Progenitor cell of endocrine pancreas (in vitro differentiated cells): ENCODE measurements around the gene TADA2A. TPM values are rescaled to one million over a fixed set of nuclear protein-coding genes. Genes with fewer than 3 reads are reported as not detected.

Source experiments
- DNase-seq: peaks from one replicate; pipeline ENCODE4 v3.0.0; 2021; ENCODE audit warnings: low spot score; ENCODE audit not compliant: unreplicated experiment
- H3K27ac Mint-ChIP-seq: 2 replicates; pipeline ENCODE4 v1.8.0; 2021; ENCODE audit warnings: mild to moderate bottlenecking, moderate library complexity, mixed read lengths
- H3K27me3 Mint-ChIP-seq: 2 replicates; pipeline ENCODE4 v1.8.0; 2021; ENCODE audit warnings: mixed read lengths
- H3K36me3 Mint-ChIP-seq: 2 replicates; pipeline ENCODE4 v1.8.0; 2022; ENCODE audit warnings: mixed read lengths; ENCODE audit not compliant: insufficient read depth
- H3K4me1 Mint-ChIP-seq: 2 replicates; pipeline ENCODE4 v1.8.0; 2021; ENCODE audit warnings: low read depth, mixed read lengths
- H3K4me3 Mint-ChIP-seq: 2 replicates; pipeline ENCODE4 v1.8.0; 2021; ENCODE audit warnings: low read depth, mild to moderate bottlenecking, moderate library complexity, mixed read lengths
- H3K9me3 Mint-ChIP-seq: 2 replicates; pipeline ENCODE4 v1.8.0; 2021; ENCODE audit warnings: low read depth, mixed read lengths
- CTCF ChIP-seq: fragments of 200-600 bp; sonication (generic); IDR thresholded peaks from one replicate; pipeline ENCODE4 v1.5.0; 2021; ENCODE audit warnings: antibody characterized with exemption, mild to moderate bottlenecking; ENCODE audit not compliant: unreplicated experiment
- total RNA-seq: library from RNA; stranded (reverse); gene quantifications from 2 replicates; pipeline ENCODE4 v1.2.1, GENCODE V29; 2021

The TADA2A gene
- total RNA-seq, 1 donor from 2014 or later: 31.5 TPM

- DNase-seq: no peak
- H3K4me3 Mint-ChIP-seq: no peak overlapping the region
- no peak overlapping the region for H3K27ac Mint-ChIP-seq
- no peaks in the 10 kb centered on the region for H3K9me3 Mint-ChIP-seq
- H3K36me3 Mint-ChIP-seq: peaks cover 13% of the 10 kb centered on the region
- no peaks in the 10 kb centered on the region for H3K27me3 Mint-ChIP-seq
- TF ChIP-seq CTCF: no peak
- peaks cover 9% of the 10 kb centered on the region for H3K4me1 Mint-ChIP-seq
Observed at GRCh38 chr17:37481001-37481665, 74.4 kb downstream of the TADA2A start.

DNA sequence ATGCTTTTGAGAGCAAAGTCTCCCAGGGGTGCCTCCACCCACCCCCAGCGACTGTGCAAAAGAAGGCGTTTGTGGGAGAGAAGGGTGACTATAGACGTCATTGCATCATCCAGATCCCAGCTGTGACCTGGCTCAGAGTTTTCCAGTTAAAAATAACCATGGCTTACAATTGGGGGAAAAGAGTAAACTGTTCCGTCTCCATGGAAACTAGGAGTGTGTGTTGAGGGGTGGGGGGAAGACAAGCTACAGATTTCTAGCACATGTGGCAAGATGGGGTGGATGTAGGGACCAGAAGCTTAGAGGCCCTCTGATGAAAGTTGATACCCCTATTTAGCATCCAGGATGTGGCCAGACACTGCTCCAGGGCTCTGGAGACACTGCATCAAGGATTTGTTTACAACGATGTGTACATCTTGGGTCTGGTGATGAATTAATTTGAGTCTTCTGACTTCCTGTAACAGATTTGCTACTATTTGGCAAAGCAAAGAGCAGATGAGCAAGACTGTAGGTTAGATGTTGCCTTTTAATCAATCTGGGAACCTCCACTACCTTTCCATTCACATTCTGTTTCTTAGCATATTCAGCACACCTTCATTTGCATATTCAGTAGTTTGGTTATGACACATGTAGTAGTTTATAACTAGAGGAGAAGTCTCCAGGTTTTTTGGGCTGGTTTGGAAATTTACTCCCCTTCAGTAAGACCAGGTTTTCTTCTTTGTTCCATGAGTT lies 76.8 kb downstream of the TADA2A start:
- H3K36me3 Mint-ChIP-seq: peaks cover 7% of the 10 kb centered on the region
- H3K4me1 Mint-ChIP-seq: peaks cover 14% of the 10 kb centered on the region
- H3K27ac Mint-ChIP-seq: no peak overlapping the region
- no peaks in the 10 kb centered on the region for H3K9me3 Mint-ChIP-seq
- peaks cover 3% of the 10 kb centered on the region for H3K27me3 Mint-ChIP-seq
- TF ChIP-seq CTCF: no peak
- no peak overlapping the region for H3K4me3 Mint-ChIP-seq
- DNase-seq: no peak

DNA sequence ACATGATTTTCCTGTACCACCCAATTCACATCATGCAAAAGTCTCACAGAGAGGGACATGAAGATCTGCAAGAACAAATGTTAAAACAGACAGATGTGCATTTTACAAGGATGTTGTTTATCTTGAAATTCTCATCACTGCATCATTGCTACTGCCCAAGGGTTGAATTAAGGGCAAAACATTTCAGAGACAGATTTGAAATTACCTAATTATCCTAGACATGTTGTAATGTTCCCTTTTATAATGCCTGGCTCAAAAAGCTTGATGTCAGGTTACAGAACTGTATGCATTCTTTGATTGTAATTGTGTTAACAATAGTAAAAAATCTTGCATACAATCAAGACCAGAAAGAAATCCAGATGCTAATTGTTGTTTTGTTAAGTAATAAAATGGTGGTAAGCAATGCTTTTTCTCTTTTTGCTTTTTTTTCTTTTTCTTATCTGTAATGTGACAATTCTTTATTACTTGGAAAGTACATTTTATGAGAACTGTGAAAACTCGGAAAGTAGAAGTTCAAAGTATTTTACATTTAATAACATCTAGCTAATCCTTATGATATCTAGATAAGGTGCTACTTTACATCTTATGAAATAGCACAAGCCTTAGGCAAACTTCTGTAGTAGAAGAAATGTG lies 79.4 kb downstream of the TADA2A start:
- H3K27ac Mint-ChIP-seq: no peak overlapping the region
- H3K36me3 Mint-ChIP-seq: no peaks in the 10 kb centered on the region
- no peak overlapping the region for H3K4me3 Mint-ChIP-seq
- DNase-seq: no peak
- TF ChIP-seq CTCF: no peak
- H3K9me3 Mint-ChIP-seq: no peaks in the 10 kb centered on the region
- H3K4me1 Mint-ChIP-seq: peaks cover 22% of the 10 kb centered on the region
- peaks cover 3% of the 10 kb centered on the region for H3K27me3 Mint-ChIP-seq

DNA sequence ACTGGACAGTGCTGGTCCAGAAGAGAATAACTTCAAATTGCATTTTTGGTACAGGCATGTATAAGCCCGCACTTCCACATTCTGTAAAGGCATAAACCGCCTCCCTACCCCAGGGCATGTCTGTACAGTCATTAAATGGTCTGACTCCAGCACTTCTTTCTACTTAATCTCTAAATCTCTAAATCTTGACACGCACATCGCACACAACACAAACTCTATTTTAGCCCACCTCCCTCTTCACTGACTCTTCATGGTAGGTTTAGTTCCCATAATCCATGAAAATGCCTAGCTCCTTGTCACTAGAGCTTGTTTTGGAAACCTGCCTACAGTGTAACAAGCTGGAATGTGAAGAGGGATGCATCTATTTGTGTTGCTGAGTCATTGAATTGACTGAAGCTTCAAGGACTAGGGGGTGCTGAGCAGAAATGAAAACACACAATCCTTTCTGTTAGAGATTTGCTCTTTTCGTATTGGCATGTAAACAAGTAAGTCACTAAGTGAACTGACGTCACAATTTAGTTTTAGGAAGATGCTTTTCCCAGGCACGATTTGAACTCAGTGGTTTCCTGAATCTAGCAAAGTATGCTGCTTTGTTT lies 81.4 kb downstream of the TADA2A start:
- Mint-ChIP-seq H3K36me3 (no peaks in the 10 kb centered on the region), H3K27me3 (peaks cover 3% of the 10 kb centered on the region), H3K4me1 (peaks cover 27% of the 10 kb centered on the region), H3K27ac (peak overlapping the region; percentile 97), H3K4me3 (peak overlapping the region; percentile 86), H3K9me3 (no peaks in the 10 kb centered on the region)
- TF ChIP-seq CTCF: no peak
- DNase-seq: no peak

DNA sequence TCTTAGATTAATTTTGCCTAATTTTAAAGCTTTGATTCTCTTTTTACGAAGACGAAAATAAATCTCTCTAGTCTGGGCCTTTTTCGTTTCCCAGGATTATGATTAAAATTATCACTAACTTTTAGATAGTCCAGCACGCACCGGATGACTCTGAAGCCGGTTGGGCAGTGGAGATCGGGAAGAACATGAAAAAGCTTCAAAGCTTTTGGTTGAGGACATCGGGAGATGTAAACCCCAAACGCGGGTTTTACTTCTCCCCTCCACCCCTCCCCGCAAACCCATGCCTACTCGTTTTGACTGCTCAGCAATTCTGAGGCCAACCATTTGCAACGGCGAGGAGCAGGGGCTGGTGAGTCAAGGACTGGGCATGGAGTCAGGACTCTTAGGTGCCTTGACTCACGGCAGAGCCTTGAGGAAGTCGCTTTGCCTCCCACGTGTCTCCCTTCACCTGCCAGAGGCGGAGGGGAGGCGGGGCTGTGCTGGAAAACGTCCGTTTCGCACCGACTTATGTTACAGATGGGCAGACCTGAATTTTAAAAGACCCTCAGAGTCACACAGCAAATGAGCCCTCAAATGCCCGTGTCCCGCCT lies 82.0 kb downstream of the TADA2A start:
- H3K36me3 Mint-ChIP-seq: no peaks in the 10 kb centered on the region
- H3K4me1 Mint-ChIP-seq: peaks cover 23% of the 10 kb centered on the region
- no peaks in the 10 kb centered on the region for H3K9me3 Mint-ChIP-seq
- TF ChIP-seq CTCF: no peak
- H3K4me3 Mint-ChIP-seq: peak overlapping the region; percentile 86
- peak; percentile 28 for DNase-seq
- peaks cover 3% of the 10 kb centered on the region for H3K27me3 Mint-ChIP-seq
- H3K27ac Mint-ChIP-seq: peak overlapping the region; percentile 97
